GM19395 (cell line): ENCODE results near the gene LRP11.
"Not testable (repeated sequence)": the region's sequence is repeated elsewhere in the genome, so short reads cannot be mapped to it uniquely, and the experiment has no call there.

ENCODE experiments used
- ATAC-seq: cut with Tn5 transposase; IDR thresholded peaks from one replicate; pipeline ENCODE4 v1.9.1; 2021; ENCODE audit warnings: mild to moderate bottlenecking, moderate library complexity; ENCODE audit not compliant: unreplicated experiment

LRP11 gene

GRCh38 chr6:149852180-149852579, 12.0 kb downstream of the LRP11 start:
- ATAC-seq = no peak

DNA sequence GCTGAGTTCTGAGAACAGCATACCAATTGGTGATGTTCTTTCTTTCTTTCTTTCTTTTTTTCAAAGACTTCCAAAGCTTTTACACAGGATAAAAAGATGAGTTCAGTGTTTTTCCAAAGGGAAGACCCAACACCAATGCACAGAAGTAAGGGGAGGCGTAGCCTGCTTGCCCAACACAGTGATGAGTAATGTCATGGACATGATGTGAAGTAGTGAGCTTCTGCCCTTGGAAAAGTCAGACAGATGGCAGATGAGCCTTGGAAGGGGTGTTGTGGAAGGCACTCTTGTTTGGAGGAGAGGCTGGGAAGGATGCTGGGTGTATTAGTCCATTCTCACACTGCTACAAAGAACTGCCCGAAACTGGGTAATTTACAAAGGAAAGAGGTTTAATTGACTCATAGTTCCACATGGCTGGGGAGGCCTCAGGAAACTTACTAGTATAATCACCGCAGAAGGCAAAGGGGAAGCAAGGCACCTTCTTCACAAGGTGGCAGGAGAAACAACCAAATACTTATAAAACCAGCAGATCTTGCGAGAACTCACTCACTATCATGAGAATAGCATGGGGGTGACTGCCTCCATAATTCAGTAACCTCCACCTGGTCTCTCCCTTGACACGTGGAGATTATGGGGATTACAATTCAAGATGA, 12.6 kb downstream of the LRP11 start:
- ATAC-seq = no peak

GRCh38 chr6:149848343-149848742, 15.8 kb downstream of the LRP11 start:
- ATAC-seq = not testable (repeated sequence)

- no peak for ATAC-seq
Measured at GRCh38 chr6:149847939-149848267, 16.3 kb downstream of the LRP11 start.

DNA sequence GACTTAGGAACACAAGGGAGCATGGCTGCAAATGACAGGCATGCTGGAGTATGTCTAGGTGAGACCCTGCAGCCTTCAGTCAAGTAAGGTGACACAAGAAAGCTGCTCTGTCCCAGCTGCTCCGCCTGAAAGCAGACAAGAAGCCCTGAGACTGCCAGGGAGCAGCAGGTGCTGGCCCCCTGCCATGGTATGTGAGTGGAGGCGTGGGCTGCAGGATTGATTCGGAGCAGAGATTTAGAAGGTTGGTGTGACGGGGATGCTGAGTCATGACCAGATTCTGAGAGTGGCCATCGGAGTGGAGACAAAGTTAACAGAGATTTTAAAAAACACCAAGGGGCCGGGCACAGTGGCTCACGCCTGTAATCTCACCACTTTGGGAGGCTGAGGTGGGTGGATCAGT, 17.8 kb downstream of the LRP11 start:
- ATAC-seq = no peak

- ATAC-seq = no peak
Measured at GRCh38 chr6:149845549-149845948, 18.6 kb downstream of the LRP11 start.

- ATAC-seq = no peak
Measured at GRCh38 chr6:149844480-149844879, 19.7 kb downstream of the LRP11 start.

- not testable (repeated sequence) for ATAC-seq
Measured at GRCh38 chr6:149844036-149844435, 20.1 kb downstream of the LRP11 start.

DNA sequence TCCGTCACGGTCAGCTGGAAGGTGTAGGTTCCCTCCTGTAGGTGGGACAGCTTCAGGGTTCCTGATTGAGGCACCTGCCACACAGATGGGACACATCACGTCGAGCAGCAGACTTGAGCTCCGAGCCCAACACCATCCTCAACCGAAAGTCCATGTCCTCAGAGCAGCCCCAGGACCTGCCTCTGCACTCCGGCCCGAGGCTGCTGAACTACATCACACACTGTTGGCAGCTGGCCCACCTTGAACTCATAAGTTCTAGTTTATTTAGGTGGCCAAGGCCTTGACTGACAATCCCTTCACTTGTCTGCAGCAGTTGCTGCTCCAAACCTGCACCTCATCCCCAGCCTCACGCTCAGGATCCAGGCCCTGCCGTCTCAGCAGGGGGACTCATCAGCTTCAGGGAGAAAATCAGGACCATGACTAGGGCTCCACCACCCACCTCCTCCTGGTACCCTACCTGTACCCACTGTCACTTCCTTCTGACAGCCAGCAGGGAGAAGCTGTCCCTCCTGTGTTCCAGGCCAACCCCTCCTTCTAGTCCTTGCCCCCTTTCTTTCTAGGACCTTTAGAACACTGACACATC, 21.0 kb downstream of the LRP11 start:
- ATAC-seq = no peak

- no peak for ATAC-seq
Measured at GRCh38 chr6:149842331-149842730, 21.8 kb downstream of the LRP11 start.

- no peak for ATAC-seq
Measured at GRCh38 chr6:149840345-149841075, 23.6 kb downstream of the LRP11 start.

- ATAC-seq = no peak
Measured at GRCh38 chr6:149834513-149835481, 29.4 kb downstream of the LRP11 start.

DNA sequence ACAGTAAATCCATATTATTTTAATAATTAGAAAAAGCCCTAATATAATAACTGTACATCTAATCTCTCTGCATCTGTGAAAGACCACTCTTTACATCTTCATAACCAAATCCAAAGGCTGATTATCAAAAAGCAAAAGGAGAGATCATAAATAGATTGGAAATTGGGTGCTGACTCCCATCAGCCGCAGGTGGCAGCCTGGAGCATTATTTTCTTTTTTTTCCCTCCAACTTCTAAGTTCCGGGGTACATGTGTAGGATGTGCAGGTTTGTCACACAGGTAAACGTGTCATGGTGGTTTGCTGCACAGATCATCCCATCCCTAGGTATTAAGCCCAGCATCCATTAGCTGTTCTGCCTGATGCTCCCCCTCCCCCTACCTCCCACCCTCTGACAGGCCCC, 30.5 kb downstream of the LRP11 start:
- no peak for ATAC-seq

- ATAC-seq = no peak
Measured at GRCh38 chr6:149831308-149831820, 32.8 kb downstream of the LRP11 start.

DNA sequence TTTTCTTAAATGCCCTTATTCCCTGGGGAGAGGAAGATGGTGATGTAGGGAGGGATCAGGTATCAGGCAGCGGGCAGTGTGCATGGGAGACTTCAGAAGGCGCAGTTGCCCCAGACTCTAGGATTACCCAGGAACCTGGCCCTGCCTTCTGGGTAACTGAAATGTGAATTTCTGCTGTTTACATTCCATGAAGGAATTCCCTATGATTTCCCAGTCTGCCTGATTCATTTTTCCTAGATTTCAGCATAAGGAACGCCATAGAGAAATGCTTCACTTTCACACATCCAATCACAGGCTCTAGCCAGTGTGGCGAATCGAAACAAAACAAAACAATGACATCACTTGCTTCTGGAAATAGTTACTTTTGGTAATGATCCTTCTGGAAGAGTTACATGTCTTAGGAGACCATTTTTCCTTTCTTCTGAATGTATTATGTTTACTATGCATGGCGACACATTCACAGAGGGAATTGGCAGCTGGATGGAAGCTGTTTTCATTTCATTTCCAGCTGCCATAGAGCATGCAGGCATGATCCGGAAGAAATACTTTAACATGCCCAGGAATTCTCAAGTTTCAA, 33.3 kb downstream of the LRP11 start:
- no peak for ATAC-seq

- ATAC-seq = no peak
Measured at GRCh38 chr6:149825292-149825691, 38.9 kb downstream of the LRP11 start.

- no peak for ATAC-seq
Measured at GRCh38 chr6:149823013-149823412, 41.1 kb downstream of the LRP11 start.

DNA sequence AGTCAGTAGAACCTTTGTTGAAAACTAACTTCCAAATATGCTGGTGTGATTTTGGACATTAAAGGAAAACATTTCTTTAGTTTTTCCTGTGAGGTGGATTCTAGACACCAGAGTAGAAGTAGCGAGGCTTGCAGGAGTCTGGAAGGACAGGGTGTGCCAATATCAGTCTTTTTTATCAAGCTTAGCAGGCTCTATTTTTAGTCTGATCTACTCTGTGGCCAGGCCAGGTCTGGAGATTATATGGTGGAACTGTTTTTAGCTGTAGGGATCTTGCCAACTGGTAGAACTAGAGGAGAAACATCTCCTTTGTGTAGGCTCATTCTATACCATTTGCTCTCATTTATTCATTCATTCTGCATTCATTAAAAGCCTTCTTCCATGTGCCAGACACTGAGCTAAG, 42.7 kb downstream of the LRP11 start:
- no peak for ATAC-seq

DNA sequence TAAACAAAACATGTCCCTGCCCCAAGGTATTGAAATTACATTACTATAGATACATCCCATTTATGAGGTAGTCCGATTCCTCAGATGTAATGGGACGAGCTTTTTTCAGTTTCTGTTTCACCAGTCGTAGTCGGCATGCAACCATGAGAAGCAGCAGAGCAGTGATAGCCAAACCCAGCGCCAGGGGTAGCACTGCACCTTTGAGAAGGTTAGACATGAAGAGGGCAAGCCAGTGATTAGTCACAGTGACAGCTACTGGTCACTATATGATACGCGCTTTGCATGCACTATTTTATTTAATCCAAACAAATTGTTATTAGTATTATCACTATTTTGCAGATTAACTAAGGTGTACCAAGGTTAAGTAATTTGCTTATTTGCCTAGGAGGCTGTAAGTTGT, 43.7 kb downstream of the LRP11 start:
- no peak for ATAC-seq

- peak; percentile 73 for ATAC-seq
Measured at GRCh38 chr6:149815788-149816187, 48.4 kb downstream of the LRP11 start.

DNA sequence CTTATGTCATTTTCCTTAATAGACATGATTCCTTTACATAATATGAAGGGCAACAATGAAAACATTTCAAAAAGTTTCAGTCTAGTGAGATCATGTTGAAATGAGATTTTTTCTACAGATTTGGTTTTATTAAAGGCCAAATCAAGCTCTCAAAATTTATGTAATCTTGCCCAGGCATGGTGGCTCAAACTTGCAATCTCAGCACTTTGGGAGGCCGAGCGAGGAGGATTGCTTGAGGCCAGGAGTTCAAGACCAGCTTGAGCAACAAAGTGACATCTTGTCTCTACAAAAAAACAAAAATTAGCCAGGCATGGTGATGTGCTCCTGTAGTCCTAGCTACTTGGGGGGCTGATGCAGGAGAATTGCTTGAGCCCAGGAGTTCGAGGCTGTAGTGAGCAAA, 50.8 kb downstream of the LRP11 start:
- no peak for ATAC-seq
